Keratinocyte (primary cell): ENCODE measurements around the gene BOK. TPM values are rescaled to one million over a fixed set of nuclear protein-coding genes. Genes with fewer than 3 reads are reported as not detected.

Experiments
- DNase-seq: peaks from one replicate; pipeline ENCODE4 v3.0.0-alpha.2; 2011; ENCODE audit warnings: low read depth, missing footprints, low spot score
- FAIRE-seq: peaks from 2 replicates; lab custom pipeline; 2011; peaks lifted over from hg19 to GRCh38; lab: Jason Lieb, UNC
- H2AFZ ChIP-seq: 2 replicates; pipeline ENCODE4 v1.6.0; 2012; ENCODE audit warnings: low read length, control low read depth, inconsistent platforms; ENCODE audit not compliant: control insufficient read depth
- H3K27ac ChIP-seq: 2 replicates; pipeline ENCODE4 v1.5.1; 2011; ENCODE audit warnings: low read length; ENCODE audit not compliant: control insufficient read depth, insufficient read depth
- H3K27me3 ChIP-seq: 3 replicates; pipeline ENCODE4 v1.6.0; 2011; ENCODE audit warnings: low read length; ENCODE audit not compliant: control insufficient read depth, insufficient read depth; ENCODE audit errors: extremely low read depth
- H3K36me3 ChIP-seq, 2 experiments: 2 replicates in 1 of 2; 3 replicates in 1 of 2; pipeline ENCODE4 v1.5.1; 2011; ENCODE audit warnings: low read length in 2 of 2, mild to moderate bottlenecking in 1 of 2; ENCODE audit not compliant: control insufficient read depth in 2 of 2, insufficient read depth in 2 of 2; ENCODE audit errors: extremely low read depth in 1 of 2
- H3K4me1 ChIP-seq: 3 replicates; pipeline ENCODE4 v1.5.1; 2011; ENCODE audit warnings: low read length; ENCODE audit not compliant: control insufficient read depth, insufficient read depth; ENCODE audit errors: extremely low read depth
- H3K4me2 ChIP-seq: 3 replicates; pipeline ENCODE4 v1.6.0; 2011; ENCODE audit warnings: low read depth, low read length; ENCODE audit not compliant: control insufficient read depth, insufficient read depth; ENCODE audit errors: extremely low read depth
- H3K4me3 ChIP-seq, 3 experiments: fragments of 200-600 bp in 1 of 3; sonication (generic) in 1 of 3; 2 replicates in 2 of 3; 3 replicates in 1 of 3; pipeline ENCODE4 v1.5.1; 2011 to 2016; ENCODE audit warnings: low read length in 3 of 3, mild to moderate bottlenecking in 3 of 3, control low read depth in 2 of 3, inconsistent platforms in 1 of 3, low read depth in 1 of 3, mixed read lengths in 1 of 3, mixed run types in 1 of 3, moderate library complexity in 1 of 3; ENCODE audit not compliant: control insufficient read depth in 2 of 3, insufficient read depth in 2 of 3; ENCODE audit errors: extremely low read depth in 1 of 3
- H3K79me2 ChIP-seq: 2 replicates; pipeline ENCODE4 v1.6.0; 2012; ENCODE audit warnings: low read length; ENCODE audit not compliant: control insufficient read depth, insufficient read depth
- H3K9ac ChIP-seq: 3 replicates; pipeline ENCODE4 v1.6.0; 2011; ENCODE audit warnings: low read length; ENCODE audit not compliant: control insufficient read depth, insufficient read depth; ENCODE audit errors: extremely low read depth
- H3K9me1 ChIP-seq: 3 replicates; pipeline ENCODE4 v1.6.0; 2011; ENCODE audit warnings: low read length; ENCODE audit not compliant: control insufficient read depth, insufficient read depth; ENCODE audit errors: extremely low read depth
- H3K9me3 ChIP-seq: 2 replicates; pipeline ENCODE4 v1.5.1; 2012; ENCODE audit warnings: low read depth, low read length; ENCODE audit not compliant: control insufficient read depth
- H4K20me1 ChIP-seq: 3 replicates; pipeline ENCODE4 v1.6.0; 2011; ENCODE audit warnings: low read length; ENCODE audit not compliant: control insufficient read depth, insufficient read depth; ENCODE audit errors: extremely low read depth
- EZH2 ChIP-seq: IDR thresholded peaks from one replicate; pipeline ENCODE4 v1.6.1; 2012; ENCODE audit warnings: inconsistent platforms, mild to moderate bottlenecking, low read length, moderate library complexity
- dilution Hi-C: fragments of 300-500 bp; cut with MboI; formaldehyde crosslinking; loops from one replicate; pipeline ENCODE4 v1.7.0; 2020; ENCODE audit warnings: low sequenced_read_pairs; ENCODE audit not compliant: extremely low pct_ligation_motif_present
- polyA plus RNA-seq, 5 experiments: library from polyadenylated mRNA; depleted of rRNA in 3 of 5; stranded (reverse) in 3 of 5; stranded (forward) in 1 of 5; unstranded in 1 of 5; fragments of >200 nt; gene quantifications; 1 replicate in 1 of 5; 2 replicates in 3 of 5; 3 replicates in 1 of 5; pipeline versions ENCODE4 v1.2.1 to v1.2.3, GENCODE V29; 2011 to 2012; ENCODE audit warnings: missing spikeins in 2 of 5, low read depth in 1 of 5, low replicate concordance in 1 of 5
- TF ChIP-seq, protein P1 (sequence below), 3 experiments: IDR thresholded peaks in 1 of 3; conservative IDR thresholded peaks in 1 of 3; optimal IDR thresholded peaks in 1 of 3; 2 replicates in 2 of 3; 3 replicates in 1 of 3; pipeline versions ENCODE3 to v1.5.1; 2011; ENCODE audit warnings: low read length in 3 of 3, mild to moderate bottlenecking in 3 of 3, moderate library complexity in 2 of 3, control low read depth in 1 of 3, inconsistent platforms in 1 of 3; ENCODE audit not compliant: insufficient read depth in 2 of 3; ENCODE audit errors: extremely low read depth in 1 of 3

BOK gene
- polyA plus RNA-seq, 1 donor (not counting 4 experiments of a cell fraction or from before 2014, with no cell fraction given) = 15.4 TPM

DNA sequence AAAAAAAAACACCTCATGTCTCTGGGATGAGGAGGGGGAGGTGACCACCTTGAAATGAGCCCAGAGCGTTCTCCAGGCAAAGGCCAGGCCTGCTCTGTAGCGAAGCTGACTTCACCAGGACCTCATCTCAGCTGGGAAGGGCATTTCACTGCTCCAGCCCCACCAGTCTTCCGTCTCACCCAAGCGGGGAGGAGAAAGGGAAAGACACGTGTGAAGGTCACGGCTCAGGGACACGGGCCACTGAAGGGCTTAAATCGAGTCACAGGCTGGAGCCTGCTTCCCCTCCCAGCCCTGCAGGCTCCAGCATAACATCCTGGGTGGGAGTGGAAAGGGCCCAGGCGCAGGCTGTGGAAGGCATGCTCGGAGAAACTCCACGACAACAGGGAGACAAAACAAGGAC, 60.3 kb downstream of the BOK start:
- H3K9me3 ChIP-seq = peaks cover 8% of the 10 kb centered on the region
- peaks cover 2% of the 10 kb centered on the region for H3K9me1 ChIP-seq
- no peak overlapping the region for H2AFZ ChIP-seq
- dilution Hi-C loops = no loop called here
- no peak overlapping the region for H3K4me2 ChIP-seq
- H3K27ac ChIP-seq = no peak overlapping the region
- TF ChIP-seq, protein P1, sequence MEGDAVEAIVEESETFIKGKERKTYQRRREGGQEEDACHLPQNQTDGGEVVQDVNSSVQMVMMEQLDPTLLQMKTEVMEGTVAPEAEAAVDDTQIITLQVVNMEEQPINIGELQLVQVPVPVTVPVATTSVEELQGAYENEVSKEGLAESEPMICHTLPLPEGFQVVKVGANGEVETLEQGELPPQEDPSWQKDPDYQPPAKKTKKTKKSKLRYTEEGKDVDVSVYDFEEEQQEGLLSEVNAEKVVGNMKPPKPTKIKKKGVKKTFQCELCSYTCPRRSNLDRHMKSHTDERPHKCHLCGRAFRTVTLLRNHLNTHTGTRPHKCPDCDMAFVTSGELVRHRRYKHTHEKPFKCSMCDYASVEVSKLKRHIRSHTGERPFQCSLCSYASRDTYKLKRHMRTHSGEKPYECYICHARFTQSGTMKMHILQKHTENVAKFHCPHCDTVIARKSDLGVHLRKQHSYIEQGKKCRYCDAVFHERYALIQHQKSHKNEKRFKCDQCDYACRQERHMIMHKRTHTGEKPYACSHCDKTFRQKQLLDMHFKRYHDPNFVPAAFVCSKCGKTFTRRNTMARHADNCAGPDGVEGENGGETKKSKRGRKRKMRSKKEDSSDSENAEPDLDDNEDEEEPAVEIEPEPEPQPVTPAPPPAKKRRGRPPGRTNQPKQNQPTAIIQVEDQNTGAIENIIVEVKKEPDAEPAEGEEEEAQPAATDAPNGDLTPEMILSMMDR (optimal IDR thresholded peaks at IDR 0.05 in 1 of 3, IDR thresholded peaks at IDR 0.05 in 1 of 3, conservative IDR thresholded peaks at IDR 0.05 in 1 of 3; ENCODE audit: extremely low read depth in 1 of 3, insufficient read depth in 2 of 3, low read length in 3 of 3) = no peak
- TF ChIP-seq EZH2 = no peak
- H3K4me3 ChIP-seq = no peak overlapping the region
- no peak for FAIRE-seq
- H3K4me1 ChIP-seq = no peaks in the 10 kb centered on the region
- H4K20me1 ChIP-seq = peaks cover 10% of the 10 kb centered on the region
- H3K27me3 ChIP-seq = no peaks in the 10 kb centered on the region
- no peak for DNase-seq
- H3K36me3 ChIP-seq = peaks cover 13 to 25% of the 10 kb centered on the region in 2 experiments
- peaks cover 78% of the 10 kb centered on the region for H3K79me2 ChIP-seq
- no peak overlapping the region for H3K9ac ChIP-seq

DNA sequence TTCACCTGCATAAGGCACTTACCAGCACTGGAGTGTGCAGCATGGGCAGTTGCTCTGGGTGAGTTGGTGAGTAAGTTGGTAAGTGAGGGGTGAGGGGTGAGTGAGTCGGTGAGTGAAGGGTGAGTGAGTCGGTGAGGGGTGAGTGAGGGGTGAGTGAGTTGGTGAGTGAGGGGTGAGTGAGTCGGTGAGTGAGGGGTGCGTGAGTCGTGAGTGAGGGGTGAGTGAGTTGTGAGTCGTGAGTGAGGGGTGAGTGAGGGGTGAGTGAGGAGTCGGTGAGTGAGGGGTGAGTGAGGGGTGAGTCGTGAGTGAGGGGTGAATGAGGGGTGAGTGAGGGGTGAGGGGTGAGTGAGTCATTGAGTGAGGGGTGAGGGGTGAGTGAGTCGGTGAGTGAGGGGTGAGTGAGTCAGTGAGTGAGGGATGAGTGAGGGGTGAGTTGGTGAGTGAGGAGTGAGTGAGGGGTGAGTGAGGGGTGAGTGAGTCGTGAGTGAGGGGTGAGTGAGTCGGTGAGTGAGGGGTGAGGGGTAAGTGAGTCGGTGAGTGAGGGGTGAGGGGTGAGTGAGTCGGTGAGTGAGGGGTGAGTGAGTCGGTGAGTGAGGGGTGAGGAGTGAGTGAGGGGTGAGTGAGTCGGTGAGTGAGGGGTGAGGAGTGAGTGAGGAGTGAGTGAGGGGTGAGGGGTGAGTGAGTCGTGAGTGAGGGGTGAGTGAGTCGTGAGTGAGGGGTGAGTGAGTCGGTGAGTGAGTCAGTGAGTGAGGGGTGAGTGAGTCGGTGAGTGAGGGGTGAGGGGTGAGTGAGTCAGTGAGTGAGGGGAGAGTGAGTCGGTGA, 61.3 kb downstream of the BOK start:
- dilution Hi-C loops = no loop called here
- no peak for DNase-seq
- Histone ChIP-seq H3K79me2 (peaks cover 81% of the 10 kb centered on the region), H2AFZ (no peak overlapping the region), H3K9me3 (peaks cover 8% of the 10 kb centered on the region), H3K4me2 (no peak overlapping the region), H3K9ac (no peak overlapping the region), H3K4me3 (no peak overlapping the region), H3K9me1 (peaks cover 2% of the 10 kb centered on the region), H3K36me3 (peaks cover 11 to 25% of the 10 kb centered on the region in 2 experiments), H4K20me1 (peaks cover 10% of the 10 kb centered on the region), H3K27me3 (no peaks in the 10 kb centered on the region), H3K27ac (no peak overlapping the region), H3K4me1 (no peaks in the 10 kb centered on the region)
- FAIRE-seq = no peak
- TF ChIP-seq EZH2 = no peak
- TF ChIP-seq, protein P1 (optimal IDR thresholded peaks at IDR 0.05 in 1 of 3, IDR thresholded peaks at IDR 0.05 in 1 of 3, conservative IDR thresholded peaks at IDR 0.05 in 1 of 3; ENCODE audit: extremely low read depth in 1 of 3, insufficient read depth in 2 of 3, low read length in 3 of 3) = no peak
